Activated T-cell treated with anti-CD3 and anti-CD28 coated beads, Interleukin-2, amount 50 U/mL, for 72 hours (primary cell): ENCODE results near the gene SLC6A5. TPM values are rescaled to one million over a fixed set of nuclear protein-coding genes. Genes with fewer than 3 reads are reported as not detected.
A peak's percentile ranks its signal among the peaks of the same experiment; 100 is the strongest.
"Not testable (repeated sequence)": the region's sequence is repeated elsewhere in the genome, so short reads cannot be mapped to it uniquely, and the experiment has no call there.

Experiments used
- ATAC-seq, 2 donors: fragments of 150-1000 bp; cut with Tn5 transposase; replicated peaks in 1 of 2; 2 replicates each; pipeline ENCODE4 v1.10.0; 2021; ENCODE audit warnings: moderate library complexity in 2 of 2, mild to moderate bottlenecking in 1 of 2
- DNase-seq, 2 donors: peaks; one replicate each; pipeline ENCODE4 v3.0.0; 2021 to 2022; ENCODE audit warnings: mixed read lengths in 1 of 2
- H3K27ac Mint-ChIP-seq: one replicate; pipeline ENCODE4 v1.8.0; 2022; ENCODE audit warnings: mild to moderate bottlenecking, moderate library complexity, mixed read lengths
- H3K27me3 Mint-ChIP-seq: one replicate; pipeline ENCODE4 v1.8.0; 2022; ENCODE audit warnings: low read depth, mixed read lengths
- H3K36me3 Mint-ChIP-seq, 2 donors: one replicate each; pipeline ENCODE4 v1.8.0; 2022; ENCODE audit warnings: mixed read lengths in 2 of 2, mild to moderate bottlenecking in 1 of 2; ENCODE audit not compliant: insufficient read depth in 2 of 2
- H3K4me1 Mint-ChIP-seq: one replicate; pipeline ENCODE4 v1.8.0; 2022; ENCODE audit warnings: low read depth, mixed read lengths
- H3K4me3 Mint-ChIP-seq, 2 donors: one replicate each; pipeline ENCODE4 v1.8.0; 2022; ENCODE audit warnings: mild to moderate bottlenecking in 2 of 2, mixed read lengths in 2 of 2, moderate library complexity in 2 of 2
- H3K9me3 Mint-ChIP-seq, 2 donors: one replicate each; pipeline ENCODE4 v1.8.0; 2022; ENCODE audit warnings: mixed read lengths in 2 of 2
- total RNA-seq, 2 donors: library from RNA; stranded (reverse); gene quantifications; one replicate each; pipeline ENCODE4 v1.2.3, GENCODE V29; 2022

SLC6A5 gene
- total RNA-seq: not detected

- H3K4me1 Mint-ChIP-seq: peaks cover 19% of the 10 kb centered on the region
- peaks cover 0 to 4% of the 10 kb centered on the region in 2 donors for H3K9me3 Mint-ChIP-seq
- H3K4me3 Mint-ChIP-seq: peak within 1 kb of the TSS in 1 of 2 donors; percentile 51
- no peak for ATAC-seq
- peak within 1 kb of the TSS; percentile 35 for H3K27ac Mint-ChIP-seq
- peaks cover 2 to 3% of the 10 kb centered on the region in 2 donors for H3K36me3 Mint-ChIP-seq
- peak; percentile 38 to 49 for DNase-seq
- peaks cover 93% of the 10 kb centered on the region for H3K27me3 Mint-ChIP-seq
Observed at GRCh38 chr11:20599221-20600019, at the start of gene SLC6A5. Gene SLC6A5, plus strand, starts transcription at chr11:20599608. Its CDS starts 65 bp downstream, at chr11:20599673.

- H3K27me3 Mint-ChIP-seq: peaks cover 1% of the 10 kb centered on the region
- H3K4me1 Mint-ChIP-seq: no peaks in the 10 kb centered on the region
- H3K36me3 Mint-ChIP-seq: peaks cover under 1 to 3% of the 10 kb centered on the region in 2 donors
- no peak overlapping the region for H3K27ac Mint-ChIP-seq
- peaks cover under 1% of the 10 kb centered on the region in 2 donors for H3K9me3 Mint-ChIP-seq
- no peak overlapping the region for H3K4me3 Mint-ChIP-seq
- ATAC-seq (no peak), DNase-seq (no peak)
Observed at GRCh38 chr11:20551096-20551495, 48.3 kb upstream of the SLC6A5 start.

GRCh38 chr11:20555783-20556182 lies 43.6 kb upstream of the SLC6A5 start:
- ATAC-seq (no peak), DNase-seq (no peak)
- Mint-ChIP-seq H3K9me3 (peaks cover 6 to 8% of the 10 kb centered on the region in 2 donors), H3K4me1 (no peaks in the 10 kb centered on the region), H3K27me3 (peaks cover 23% of the 10 kb centered on the region), H3K4me3 (no peak overlapping the region), H3K27ac (no peak overlapping the region), H3K36me3 (peaks cover 3 to 4% of the 10 kb centered on the region in 2 donors)

- DNase-seq: not testable (repeated sequence)
Observed at GRCh38 chr11:20556396-20556795, 43.0 kb upstream of the SLC6A5 start.

GRCh38 chr11:20558741-20559140 lies 40.7 kb upstream of the SLC6A5 start:
- Mint-ChIP-seq H3K36me3 (peaks cover 3 to 4% of the 10 kb centered on the region in 2 donors), H3K9me3 (peaks cover 6 to 8% of the 10 kb centered on the region in 2 donors), H3K27ac (no peak overlapping the region), H3K4me1 (no peaks in the 10 kb centered on the region), H3K4me3 (no peak overlapping the region), H3K27me3 (peaks cover 27% of the 10 kb centered on the region)
- ATAC-seq (no peak), DNase-seq (no peak)

More at GRCh38 chr11:20556396-20556795, 43.0 kb upstream of the SLC6A5 start:
- H3K27ac Mint-ChIP-seq, H3K9me3 Mint-ChIP-seq, H3K4me1 Mint-ChIP-seq, H3K36me3 Mint-ChIP-seq, H3K4me3 Mint-ChIP-seq, ATAC-seq: not testable (repeated sequence)
- H3K27me3 Mint-ChIP-seq: peaks cover 27% of the 10 kb centered on the region

- peaks cover 3 to 4% of the 10 kb centered on the region in 2 donors for H3K36me3 Mint-ChIP-seq
Observed at GRCh38 chr11:20559523-20560300, 39.7 kb upstream of the SLC6A5 start.

GRCh38 chr11:20561915-20562314 lies 37.5 kb upstream of the SLC6A5 start:
- no peak for ATAC-seq
- DNase-seq: no peak
- no peak overlapping the region for H3K4me3 Mint-ChIP-seq
- peaks cover 20% of the 10 kb centered on the region for H3K27me3 Mint-ChIP-seq
- no peaks in the 10 kb centered on the region for H3K4me1 Mint-ChIP-seq
- H3K36me3 Mint-ChIP-seq: no peaks in the 10 kb centered on the region
- H3K9me3 Mint-ChIP-seq: peaks cover 0 to 3% of the 10 kb centered on the region in 2 donors
- H3K27ac Mint-ChIP-seq: no peak overlapping the region

More at GRCh38 chr11:20559523-20560300, 39.7 kb upstream of the SLC6A5 start:
- H3K27ac Mint-ChIP-seq: no peak overlapping the region
- ATAC-seq (no peak), DNase-seq (no peak)
- peaks cover 6 to 8% of the 10 kb centered on the region in 2 donors for H3K9me3 Mint-ChIP-seq
- peaks cover 27% of the 10 kb centered on the region for H3K27me3 Mint-ChIP-seq
- H3K4me1 Mint-ChIP-seq: no peaks in the 10 kb centered on the region
- H3K4me3 Mint-ChIP-seq: no peak overlapping the region

GRCh38 chr11:20563866-20564265 lies 35.5 kb upstream of the SLC6A5 start:
- H3K36me3 Mint-ChIP-seq: no peaks in the 10 kb centered on the region
- ATAC-seq (no peak), DNase-seq (no peak)
- H3K27ac Mint-ChIP-seq: no peak overlapping the region
- H3K9me3 Mint-ChIP-seq: peaks cover 0 to 2% of the 10 kb centered on the region in 2 donors
- H3K4me1 Mint-ChIP-seq: no peaks in the 10 kb centered on the region
- peaks cover 17% of the 10 kb centered on the region for H3K27me3 Mint-ChIP-seq
- no peak overlapping the region for H3K4me3 Mint-ChIP-seq

- Mint-ChIP-seq H3K36me3 (no peaks in the 10 kb centered on the region), H3K4me1 (no peaks in the 10 kb centered on the region), H3K27ac (no peak overlapping the region), H3K27me3 (peaks cover 17% of the 10 kb centered on the region), H3K4me3 (no peak overlapping the region), H3K9me3 (no peaks in the 10 kb centered on the region)
- DNase-seq (no peak), ATAC-seq (no peak)
Observed at GRCh38 chr11:20564846-20565635, 34.4 kb upstream of the SLC6A5 start.

GRCh38 chr11:20566115-20566514 lies 33.3 kb upstream of the SLC6A5 start:
- DNase-seq, ATAC-seq, H3K4me1 Mint-ChIP-seq, H3K9me3 Mint-ChIP-seq, H3K36me3 Mint-ChIP-seq, H3K4me3 Mint-ChIP-seq, H3K27ac Mint-ChIP-seq, H3K27me3 Mint-ChIP-seq: not testable (repeated sequence)

- Mint-ChIP-seq H3K36me3 (no peaks in the 10 kb centered on the region), H3K9me3 (no peaks in the 10 kb centered on the region), H3K27ac (no peak overlapping the region), H3K4me1 (no peaks in the 10 kb centered on the region), H3K4me3 (no peak overlapping the region), H3K27me3 (peaks cover 5% of the 10 kb centered on the region)
- DNase-seq: no peak
- ATAC-seq: no peak
Observed at GRCh38 chr11:20566591-20567434, 32.6 kb upstream of the SLC6A5 start.

GRCh38 chr11:20579725-20580124 lies 19.7 kb upstream of the SLC6A5 start:
- not testable (repeated sequence) for H3K27ac Mint-ChIP-seq, DNase-seq, H3K27me3 Mint-ChIP-seq, ATAC-seq, H3K4me3 Mint-ChIP-seq, H3K9me3 Mint-ChIP-seq, H3K36me3 Mint-ChIP-seq, H3K4me1 Mint-ChIP-seq
